AG09309 (cell line): ENCODE data around the gene AP2M1.

Source experiments
- DNase-seq: peaks from one replicate; pipeline ENCODE4 v3.0.0-alpha.2; 2010; ENCODE audit warnings: low read depth
- H3K4me3 ChIP-seq: 2 replicates; pipeline ENCODE4 v1.5.1; 2011; ENCODE audit warnings: mild to moderate bottlenecking, low read depth, low read length, moderate library complexity; ENCODE audit not compliant: control insufficient read depth
- TF ChIP-seq, protein P1 (sequence below): IDR thresholded peaks from 2 replicates; pipeline ENCODE4 v1.5.1; 2011; ENCODE audit warnings: mild to moderate bottlenecking, low read depth, low read length, inconsistent platforms; ENCODE audit not compliant: insufficient read depth, control insufficient read depth; ENCODE audit errors: missing control alignments

The AP2M1 gene

DNA sequence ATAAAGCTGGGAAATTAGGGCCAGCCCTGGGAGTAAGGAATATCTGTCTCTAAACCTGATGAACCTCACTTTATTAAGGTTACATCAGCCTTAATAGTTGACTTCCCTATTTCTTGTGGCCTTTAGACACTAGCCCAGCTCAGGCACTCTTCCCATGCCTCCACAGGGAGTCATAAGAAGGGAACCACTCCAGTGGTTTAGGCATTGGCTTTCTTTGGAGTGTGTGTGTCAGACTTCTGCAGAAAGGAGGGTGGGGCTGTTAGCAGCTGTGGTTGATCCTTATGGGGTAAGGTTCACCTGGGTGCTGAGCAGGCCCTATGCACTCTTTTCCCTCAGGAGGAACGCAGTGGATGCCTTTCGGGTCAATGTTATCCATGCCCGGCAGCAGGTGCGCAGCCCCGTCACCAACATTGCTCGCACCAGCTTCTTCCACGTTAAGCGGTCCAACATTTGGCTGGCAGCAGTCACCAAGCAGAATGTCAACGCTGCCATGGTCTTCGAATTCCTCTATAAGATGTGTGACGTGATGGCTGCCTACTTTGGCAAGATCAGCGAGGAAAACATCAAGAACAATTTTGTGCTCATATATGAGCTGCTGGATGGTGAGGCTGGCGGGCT, 4.0 kb downstream of the AP2M1 start:
- no peak for DNase-seq
- TF ChIP-seq, protein P1, sequence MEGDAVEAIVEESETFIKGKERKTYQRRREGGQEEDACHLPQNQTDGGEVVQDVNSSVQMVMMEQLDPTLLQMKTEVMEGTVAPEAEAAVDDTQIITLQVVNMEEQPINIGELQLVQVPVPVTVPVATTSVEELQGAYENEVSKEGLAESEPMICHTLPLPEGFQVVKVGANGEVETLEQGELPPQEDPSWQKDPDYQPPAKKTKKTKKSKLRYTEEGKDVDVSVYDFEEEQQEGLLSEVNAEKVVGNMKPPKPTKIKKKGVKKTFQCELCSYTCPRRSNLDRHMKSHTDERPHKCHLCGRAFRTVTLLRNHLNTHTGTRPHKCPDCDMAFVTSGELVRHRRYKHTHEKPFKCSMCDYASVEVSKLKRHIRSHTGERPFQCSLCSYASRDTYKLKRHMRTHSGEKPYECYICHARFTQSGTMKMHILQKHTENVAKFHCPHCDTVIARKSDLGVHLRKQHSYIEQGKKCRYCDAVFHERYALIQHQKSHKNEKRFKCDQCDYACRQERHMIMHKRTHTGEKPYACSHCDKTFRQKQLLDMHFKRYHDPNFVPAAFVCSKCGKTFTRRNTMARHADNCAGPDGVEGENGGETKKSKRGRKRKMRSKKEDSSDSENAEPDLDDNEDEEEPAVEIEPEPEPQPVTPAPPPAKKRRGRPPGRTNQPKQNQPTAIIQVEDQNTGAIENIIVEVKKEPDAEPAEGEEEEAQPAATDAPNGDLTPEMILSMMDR = no peak
- no peak overlapping the region for H3K4me3 ChIP-seq

DNA sequence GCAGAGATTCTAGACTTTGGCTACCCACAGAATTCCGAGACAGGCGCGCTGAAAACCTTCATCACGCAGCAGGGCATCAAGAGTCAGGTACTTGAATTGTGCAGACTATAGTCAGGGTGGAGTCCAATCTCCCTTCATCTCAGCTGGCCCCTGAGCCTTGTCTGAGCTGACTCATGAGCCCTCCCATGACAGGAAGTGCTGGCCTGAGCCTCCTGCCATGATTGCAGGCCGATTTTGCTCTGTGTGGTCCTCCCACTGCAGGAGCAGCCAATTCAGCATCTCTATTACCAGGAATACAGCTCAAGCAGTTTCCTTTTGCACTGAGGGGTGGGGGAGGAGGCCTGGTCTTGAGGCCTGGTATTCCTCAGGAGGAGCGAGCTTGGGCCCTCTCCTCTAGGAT, 5.5 kb downstream of the AP2M1 start:
- DNase-seq = no peak

DNA sequence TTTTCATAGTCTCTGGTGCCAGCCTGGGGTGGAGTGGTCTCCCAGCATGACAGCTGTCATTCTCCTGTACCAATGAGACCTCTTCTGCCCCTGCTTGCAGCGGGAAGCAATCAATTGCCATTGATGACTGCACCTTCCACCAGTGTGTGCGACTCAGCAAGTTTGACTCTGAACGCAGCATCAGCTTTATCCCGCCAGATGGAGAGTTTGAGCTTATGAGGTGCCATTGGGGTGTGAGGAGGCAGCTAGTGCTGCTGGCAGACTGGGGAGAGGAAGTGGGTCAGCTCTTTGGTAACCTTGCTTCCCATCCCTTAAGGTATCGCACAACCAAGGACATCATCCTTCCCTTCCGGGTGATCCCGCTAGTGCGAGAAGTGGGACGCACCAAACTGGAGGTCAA, 6.9 kb downstream of the AP2M1 start:
- no peak for DNase-seq
- TF ChIP-seq, protein P1 = no peak
- H3K4me3 ChIP-seq = no peak overlapping the region

More for the DNA sequence above, 5.5 kb downstream of the AP2M1 start:
- TF ChIP-seq, protein P1 = no peak
- no peak overlapping the region for H3K4me3 ChIP-seq

DNA sequence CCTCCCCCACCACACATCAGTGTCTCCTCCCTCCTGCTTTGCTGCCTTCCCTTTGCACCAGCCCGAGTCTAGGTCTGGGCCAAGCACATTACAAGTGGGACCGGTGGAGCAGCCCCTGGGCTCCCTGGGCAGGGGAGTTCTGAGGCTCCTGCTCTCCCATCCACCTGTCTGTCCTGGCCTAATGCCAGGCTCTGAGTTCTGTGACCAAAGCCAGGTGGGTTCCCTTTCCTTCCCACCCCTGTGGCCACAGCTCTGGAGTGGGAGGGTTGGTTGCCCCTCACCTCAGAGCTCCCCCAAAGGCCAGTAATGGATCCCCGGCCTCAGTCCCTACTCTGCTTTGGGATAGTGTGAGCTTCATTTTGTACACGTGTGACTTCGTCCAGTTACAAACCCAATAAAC, 9.0 kb downstream of the AP2M1 start:
- no peak for DNase-seq
- H3K4me3 ChIP-seq = no peak overlapping the region
- TF ChIP-seq, protein P1 = no peak

DNA sequence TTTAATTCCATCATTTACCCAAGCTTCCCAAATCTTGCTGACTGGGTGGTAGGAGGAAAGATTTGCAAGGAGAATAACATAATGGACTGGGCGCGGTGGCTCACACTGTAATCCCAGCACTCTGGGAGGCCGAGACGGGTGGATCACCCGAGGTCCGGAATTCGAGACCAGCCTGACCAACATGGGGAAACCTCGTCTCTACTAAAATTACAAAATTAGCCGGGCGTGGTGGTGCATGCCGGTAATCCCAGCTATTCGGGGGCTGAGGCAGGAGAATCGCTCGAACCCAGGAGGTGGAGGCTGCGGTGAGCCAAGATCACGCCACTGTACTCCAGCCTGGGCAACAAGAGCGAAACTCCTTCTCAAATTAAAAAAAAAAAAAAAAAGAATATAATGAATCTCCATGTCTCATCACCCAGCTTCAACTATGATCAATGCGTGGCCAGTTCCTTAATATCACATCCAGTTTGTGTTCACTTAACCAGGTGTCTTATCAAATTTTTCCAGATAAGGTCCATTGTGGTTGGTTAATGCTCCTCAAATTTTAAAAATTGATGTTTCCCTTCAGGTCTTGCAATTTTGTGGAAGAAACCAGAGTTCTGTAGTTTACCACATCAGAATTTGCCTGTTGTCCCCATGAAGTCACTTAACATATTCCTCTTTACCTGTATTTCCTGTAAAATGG, 10.0 kb downstream of the AP2M1 start:
- DNase-seq = no peak
- no peak overlapping the region for H3K4me3 ChIP-seq
- TF ChIP-seq, protein P1 = no peak

DNA sequence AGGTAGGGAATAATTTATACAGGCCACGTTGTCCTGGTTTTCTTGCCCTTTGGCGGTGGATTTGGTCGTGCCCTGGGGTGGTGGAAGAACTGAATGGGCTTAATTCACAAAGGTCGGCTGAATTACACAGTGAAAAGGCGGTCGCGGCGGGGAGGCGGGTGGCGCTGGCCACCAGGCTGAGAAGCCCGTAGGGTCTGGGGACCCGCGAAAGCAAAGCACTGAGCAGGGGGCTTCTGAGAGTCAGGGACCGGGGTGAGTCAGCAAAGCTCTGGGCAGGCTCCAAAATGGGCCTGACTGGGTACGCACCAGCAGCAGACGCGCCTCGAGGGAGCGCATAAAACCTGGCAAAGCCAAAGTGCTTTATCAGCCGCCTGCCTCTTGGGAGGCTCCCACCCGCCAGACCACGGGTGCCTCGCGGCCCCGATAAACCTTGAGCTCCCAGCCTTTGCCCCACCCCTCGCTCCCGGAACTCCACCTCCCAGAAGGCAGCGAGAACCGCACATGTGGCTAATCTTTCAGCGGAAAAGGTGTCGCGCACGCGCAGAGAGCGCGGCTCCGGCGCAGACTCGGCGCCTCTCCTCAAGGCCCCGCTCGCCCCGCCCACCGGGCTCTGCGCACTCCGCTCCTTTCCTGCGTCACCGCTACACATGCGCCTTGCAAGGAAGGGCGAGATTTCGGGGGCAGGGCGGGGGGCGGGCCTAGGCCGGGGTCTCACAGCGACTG, 11.0 kb downstream of the AP2M1 start:
- TF ChIP-seq, protein P1 = no peak
- peak overlapping the region; percentile 82 for H3K4me3 ChIP-seq
- DNase-seq = peak; percentile 91
